ENCODE measurements around the gene CTAGE9. TPM values are rescaled to one million over a fixed set of nuclear protein-coding genes. Genes with fewer than 3 reads are reported as not detected.

The CTAGE9 gene
- total RNA-seq, 1 experiment from 2014 or later = not detected

- H3K79me2 ChIP-seq (ENCODE audit: insufficient read depth, low read length) = no peaks in the 10 kb centered on the region
- H4K5ac ChIP-seq (ENCODE audit: insufficient read length, low read depth, low read length) = no peak overlapping the region
- no peak for DNase-seq
- H3K4me2 ChIP-seq (ENCODE audit: insufficient read depth, insufficient read length, low read length) = no peak overlapping the region
- H3T11ph ChIP-seq (ENCODE audit: low read length) = no peak overlapping the region
- H3K9me3 Mint-ChIP-seq = peaks cover under 1 to 1% of the 10 kb centered on the region in 2 experiments; a peak in 3 of 5 replicates
- peaks cover 0 to under 1% (median 0%) of the 10 kb centered on the region in 3 experiments; a peak in 2 of 7 replicates for H3K36me3 Mint-ChIP-seq (ENCODE audit: insufficient read depth in 1 of 3, low read depth in 3 of 3)
- no peak overlapping the region for H3K9ac ChIP-seq (ENCODE audit: extremely low read depth, insufficient read length, low read length)
- H3K18ac ChIP-seq (ENCODE audit: insufficient read length, low read depth, low read length) = no peak overlapping the region
- H3K56ac ChIP-seq (ENCODE audit: insufficient read length, low read depth, low read length) = no peak overlapping the region
- H3K4me3 Mint-ChIP-seq = no peak overlapping the region
- no peak overlapping the region for H3K4ac ChIP-seq (ENCODE audit: low read depth, low read length)
- no peak overlapping the region for H3K27ac ChIP-seq (ENCODE audit: insufficient read length, low read depth, low read length)
- H3K4me1 Mint-ChIP-seq = peaks cover 7 to 10% of the 10 kb centered on the region in 2 experiments
- H3K23me2 ChIP-seq (ENCODE audit: insufficient read length, low read depth, low read length, poor library complexity, severe bottlenecking) = no peaks in the 10 kb centered on the region
- H3K14ac ChIP-seq (ENCODE audit: insufficient read depth, low read length) = no peak overlapping the region
- no peak overlapping the region for H2BK15ac ChIP-seq (ENCODE audit: low read depth, low read length)
- no peak overlapping the region for H2BK12ac ChIP-seq (ENCODE audit: insufficient read length, low read depth, low read length)
- no peaks in the 10 kb centered on the region; the same call in 1 of the 2 replicates for H3K4me1 ChIP-seq (ENCODE audit: insufficient read depth, low read length)
- H2BK120ac ChIP-seq (ENCODE audit: low read depth, low read length, poor library complexity, severe bottlenecking) = no peak overlapping the region
- H2BK5ac ChIP-seq (ENCODE audit: insufficient read length, low read length) = no peak overlapping the region
- no peaks in the 10 kb centered on the region for H3K27me3 ChIP-seq (ENCODE audit: insufficient read depth, low read length)
- no peak overlapping the region for H2AFZ ChIP-seq (ENCODE audit: low read length)
- H3K79me1 ChIP-seq (ENCODE audit: insufficient read depth, low read depth, low read length, poor library complexity, severe bottlenecking) = no peaks in the 10 kb centered on the region
- H4K20me1 ChIP-seq (ENCODE audit: control insufficient read depth, insufficient read depth, insufficient read length) = no peaks in the 10 kb centered on the region
- no peak overlapping the region for H4K91ac ChIP-seq (ENCODE audit: insufficient read length, low read depth, low read length)
- no peak overlapping the region for H4K8ac ChIP-seq (replicated peaks; ENCODE audit: insufficient read length, low read depth, low read length)
- no peak overlapping the region for H2BK20ac ChIP-seq (ENCODE audit: low read depth, low read length, poor library complexity, severe bottlenecking)
- H3K27ac Mint-ChIP-seq = no peak overlapping the region
- no CpG with 5 or more reads among the region's 2 CpGs for WGBS (ENCODE audit: extremely low coverage, insufficient read length, low lambda C conversion rate)
- H2AK5ac ChIP-seq (ENCODE audit: insufficient read length, low read length) = no peak overlapping the region
- no peaks in the 10 kb centered on the region for H3K9me3 ChIP-seq (ENCODE audit: control insufficient read depth, low read depth, low read length)
- H3K23ac ChIP-seq (ENCODE audit: insufficient read length, low read depth, low read length) = no peak overlapping the region
- H3K27me3 Mint-ChIP-seq (ENCODE audit: low read depth) = no peaks in the 10 kb centered on the region; the same call in none of the 2 replicates
- TF ChIP-seq CTCF (conservative IDR thresholded peaks at IDR 0.05) = no peak
Measured at GRCh38 chr6:131721161-131721560, 10.3 kb upstream of the CTAGE9 start.
